HG03135 (cell line): Measurements from ENCODE around the gene CPN2.

Experiments used
- ATAC-seq: cut with Tn5 transposase; IDR thresholded peaks from one replicate; pipeline ENCODE4 v1.9.1; 2021; ENCODE audit warnings: mild to moderate bottlenecking, moderate library complexity; ENCODE audit not compliant: unreplicated experiment

CPN2 gene

GRCh38 chr3:194329583-194329965 is 21.6 kb downstream of the CPN2 start:
- ATAC-seq, result no peak

- no peak for ATAC-seq
Measured at GRCh38 chr3:194328942-194329582, 22.1 kb downstream of the CPN2 start.

- ATAC-seq, result no peak
Measured at GRCh38 chr3:194328053-194328657, 23.0 kb downstream of the CPN2 start.

GRCh38 chr3:194327218-194328052 is 23.7 kb downstream of the CPN2 start:
- ATAC-seq, result no peak

- no peak for ATAC-seq
Measured at GRCh38 chr3:194326968-194327217, 24.2 kb downstream of the CPN2 start.

- no peak for ATAC-seq
Measured at GRCh38 chr3:194326192-194326967, 24.7 kb downstream of the CPN2 start.

GRCh38 chr3:194325424-194326153 is 25.5 kb downstream of the CPN2 start:
- no peak for ATAC-seq

GRCh38 chr3:194324823-194325327 is 26.3 kb downstream of the CPN2 start:
- ATAC-seq, result no peak

- ATAC-seq, result peak; percentile 45
Measured at GRCh38 chr3:194323785-194324735, 27.1 kb downstream of the CPN2 start.

- no peak for ATAC-seq
Measured at GRCh38 chr3:194322678-194323211, 28.4 kb downstream of the CPN2 start.

- ATAC-seq, result no peak
Measured at GRCh38 chr3:194321693-194322640, 29.2 kb downstream of the CPN2 start.

- ATAC-seq, result no peak
Measured at GRCh38 chr3:194320744-194321243, 30.3 kb downstream of the CPN2 start.

- no peak for ATAC-seq
Measured at GRCh38 chr3:194320100-194320499, 31.0 kb downstream of the CPN2 start.

GRCh38 chr3:194318511-194319161 is 32.5 kb downstream of the CPN2 start:
- ATAC-seq, result no peak

- ATAC-seq, result no peak
Measured at GRCh38 chr3:194316918-194317317, 34.2 kb downstream of the CPN2 start.

- peak; percentile 30 for ATAC-seq
Measured at GRCh38 chr3:194315965-194316361, 35.2 kb downstream of the CPN2 start.
